Neural crest cell (in vitro differentiated cells): ENCODE measurements around the gene SGF29. TPM values are rescaled to one million over a fixed set of nuclear protein-coding genes. Genes with fewer than 3 reads are reported as not detected.

Experiments used
- DNase-seq: peaks from one replicate; pipeline ENCODE4 v3.0.0; 2021; ENCODE audit warnings: low read depth, mixed read lengths, low spot score
- H3K27ac Mint-ChIP-seq: one replicate; pipeline ENCODE4 v1.8.0; 2021; ENCODE audit warnings: mild to moderate bottlenecking, mixed read lengths; ENCODE audit not compliant: unreplicated experiment
- H3K27me3 Mint-ChIP-seq: 2 replicates; pipeline ENCODE4 v1.8.0; 2021; ENCODE audit warnings: low read depth, mild to moderate bottlenecking, mixed read lengths
- H3K36me3 Mint-ChIP-seq: 2 replicates; pipeline ENCODE4 v1.8.0; 2021; ENCODE audit warnings: low read depth, mild to moderate bottlenecking, mixed read lengths
- H3K4me1 Mint-ChIP-seq: 2 replicates; pipeline ENCODE4 v1.8.0; 2021; ENCODE audit warnings: mixed read lengths
- H3K4me3 Mint-ChIP-seq: one replicate; pipeline ENCODE4 v1.8.0; 2021; ENCODE audit warnings: mild to moderate bottlenecking, mixed read lengths
- H3K9me3 Mint-ChIP-seq: 2 replicates; pipeline ENCODE4 v1.8.0; 2021; ENCODE audit warnings: mixed read lengths
- total RNA-seq: library from RNA; stranded (reverse); gene quantifications from 2 replicates; pipeline ENCODE4 v1.2.1, GENCODE V29; 2021
- TF ChIP-seq, protein P1 (sequence below): fragments of 200-600 bp; sonication (generic); conservative IDR thresholded peaks from 2 replicates; pipeline ENCODE4 v1.5.0; 2021; ENCODE audit warnings: antibody characterized with exemption, mild to moderate bottlenecking

Gene SGF29
- total RNA-seq, 1 donor from 2014 or later = 34.4 TPM

DNA sequence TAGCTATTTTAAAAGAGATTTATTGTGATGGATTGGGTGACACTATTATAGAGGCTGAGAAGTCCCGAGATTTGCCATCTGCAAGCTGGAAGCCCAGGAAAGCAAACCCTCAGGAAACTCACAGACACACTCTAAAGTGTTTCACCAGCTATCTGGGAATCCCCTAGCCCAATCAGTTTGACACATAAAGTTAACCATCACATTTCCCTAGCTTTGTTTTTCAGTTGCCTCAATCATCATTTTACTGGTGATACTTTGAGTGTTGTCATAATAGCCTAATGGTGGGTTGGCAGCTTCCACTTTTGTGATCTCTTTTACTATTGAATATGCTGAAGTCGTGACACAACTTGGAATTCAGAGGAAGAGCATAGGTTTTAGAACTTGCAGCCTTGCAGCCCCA is 1.8 kb downstream of the SGF29 start:
- TF ChIP-seq, protein P1, sequence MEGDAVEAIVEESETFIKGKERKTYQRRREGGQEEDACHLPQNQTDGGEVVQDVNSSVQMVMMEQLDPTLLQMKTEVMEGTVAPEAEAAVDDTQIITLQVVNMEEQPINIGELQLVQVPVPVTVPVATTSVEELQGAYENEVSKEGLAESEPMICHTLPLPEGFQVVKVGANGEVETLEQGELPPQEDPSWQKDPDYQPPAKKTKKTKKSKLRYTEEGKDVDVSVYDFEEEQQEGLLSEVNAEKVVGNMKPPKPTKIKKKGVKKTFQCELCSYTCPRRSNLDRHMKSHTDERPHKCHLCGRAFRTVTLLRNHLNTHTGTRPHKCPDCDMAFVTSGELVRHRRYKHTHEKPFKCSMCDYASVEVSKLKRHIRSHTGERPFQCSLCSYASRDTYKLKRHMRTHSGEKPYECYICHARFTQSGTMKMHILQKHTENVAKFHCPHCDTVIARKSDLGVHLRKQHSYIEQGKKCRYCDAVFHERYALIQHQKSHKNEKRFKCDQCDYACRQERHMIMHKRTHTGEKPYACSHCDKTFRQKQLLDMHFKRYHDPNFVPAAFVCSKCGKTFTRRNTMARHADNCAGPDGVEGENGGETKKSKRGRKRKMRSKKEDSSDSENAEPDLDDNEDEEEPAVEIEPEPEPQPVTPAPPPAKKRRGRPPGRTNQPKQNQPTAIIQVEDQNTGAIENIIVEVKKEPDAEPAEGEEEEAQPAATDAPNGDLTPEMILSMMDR = no peak
- Mint-ChIP-seq H3K27me3 (no peaks in the 10 kb centered on the region), H3K4me3 (no peak overlapping the region), H3K9me3 (no peaks in the 10 kb centered on the region), H3K27ac (no peak overlapping the region), H3K4me1 (peaks cover 23% of the 10 kb centered on the region), H3K36me3 (peaks cover 13% of the 10 kb centered on the region)
- DNase-seq = no peak

DNA sequence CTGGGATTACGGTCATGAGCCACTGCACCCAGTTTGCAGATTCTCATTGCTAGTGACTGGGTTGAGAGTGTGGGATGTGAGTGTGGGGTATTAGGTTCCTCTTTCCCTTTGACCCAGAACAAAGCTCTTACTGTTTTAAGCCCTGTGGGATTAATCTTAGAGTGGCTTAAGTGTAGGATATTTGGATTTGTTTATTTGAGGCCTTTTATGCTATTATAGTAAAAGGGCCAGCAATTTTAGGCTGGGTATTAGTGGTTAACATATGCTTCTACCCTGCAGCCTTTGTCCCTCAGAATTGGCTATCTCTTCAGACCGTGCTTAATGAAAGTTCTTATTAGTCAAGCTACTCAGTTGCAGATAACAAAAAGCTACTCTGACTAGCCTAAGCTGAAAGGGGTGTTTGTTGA is 3.2 kb downstream of the SGF29 start:
- Mint-ChIP-seq H3K4me1 (peaks cover 23% of the 10 kb centered on the region), H3K36me3 (peaks cover 13% of the 10 kb centered on the region), H3K27ac (no peak overlapping the region), H3K4me3 (peak overlapping the region; percentile 76), H3K9me3 (no peaks in the 10 kb centered on the region), H3K27me3 (no peaks in the 10 kb centered on the region)
- TF ChIP-seq, protein P1 = no peak
- no peak for DNase-seq

DNA sequence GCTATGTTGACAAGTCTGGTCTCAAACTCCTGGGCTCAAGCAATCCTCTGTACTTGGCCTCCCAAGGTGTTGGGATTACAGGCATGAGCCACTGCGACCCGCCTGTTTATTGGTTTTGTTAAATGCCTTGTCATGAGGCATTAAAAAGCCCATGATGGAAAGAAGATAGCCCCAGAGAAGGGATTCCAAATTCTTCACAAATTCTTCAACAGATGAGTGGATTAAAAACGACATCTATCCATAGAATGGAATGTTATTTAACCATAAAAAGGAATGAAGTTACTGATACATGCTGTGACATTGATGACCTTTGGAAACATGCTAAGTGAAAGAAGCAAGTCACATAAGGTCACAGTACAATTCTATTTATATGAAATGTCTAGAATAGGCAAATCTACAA is 4.7 kb downstream of the SGF29 start:
- TF ChIP-seq, protein P1 = no peak
- Mint-ChIP-seq H3K9me3 (no peaks in the 10 kb centered on the region), H3K27me3 (no peaks in the 10 kb centered on the region), H3K4me1 (peaks cover 23% of the 10 kb centered on the region), H3K27ac (no peak overlapping the region), H3K4me3 (no peak overlapping the region), H3K36me3 (peaks cover 13% of the 10 kb centered on the region)
- no peak for DNase-seq

DNA sequence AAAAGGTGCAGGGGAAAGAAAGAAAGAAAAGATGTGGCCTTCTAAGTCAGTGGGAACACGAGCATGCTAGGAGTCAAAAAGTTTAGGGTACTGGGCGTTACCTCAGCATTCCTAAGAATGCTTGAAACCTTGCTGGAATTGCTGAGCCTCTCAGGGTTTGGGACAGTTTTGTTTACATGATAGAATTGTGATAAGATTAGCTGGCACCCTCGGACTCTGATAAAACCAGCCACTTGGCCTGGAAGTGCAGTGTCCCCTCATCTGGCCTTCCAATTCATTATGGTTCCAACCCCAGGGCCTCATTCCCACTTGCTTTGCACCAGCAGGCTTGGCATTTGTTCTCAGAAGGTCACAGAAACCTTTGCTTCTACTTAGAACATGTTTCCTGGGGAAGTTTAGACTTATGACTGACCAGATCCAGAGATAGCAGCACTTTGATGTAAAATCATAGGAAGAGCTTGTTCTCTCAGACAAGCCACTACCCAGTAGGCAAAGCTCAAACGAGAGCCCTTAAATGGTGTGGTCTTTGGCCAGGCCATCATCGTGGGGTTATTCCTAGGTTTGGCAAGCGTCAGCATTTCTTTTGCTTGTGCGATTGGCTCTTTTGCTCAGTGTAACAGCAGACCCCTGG is 8.0 kb downstream of the SGF29 start:
- no peak overlapping the region for H3K27ac Mint-ChIP-seq
- no peak for DNase-seq
- H3K27me3 Mint-ChIP-seq = no peaks in the 10 kb centered on the region
- H3K4me1 Mint-ChIP-seq = peaks cover 9% of the 10 kb centered on the region
- H3K36me3 Mint-ChIP-seq = peaks cover 20% of the 10 kb centered on the region
- H3K4me3 Mint-ChIP-seq = no peak overlapping the region
- TF ChIP-seq, protein P1 = no peak
- peaks cover 2% of the 10 kb centered on the region for H3K9me3 Mint-ChIP-seq

DNA sequence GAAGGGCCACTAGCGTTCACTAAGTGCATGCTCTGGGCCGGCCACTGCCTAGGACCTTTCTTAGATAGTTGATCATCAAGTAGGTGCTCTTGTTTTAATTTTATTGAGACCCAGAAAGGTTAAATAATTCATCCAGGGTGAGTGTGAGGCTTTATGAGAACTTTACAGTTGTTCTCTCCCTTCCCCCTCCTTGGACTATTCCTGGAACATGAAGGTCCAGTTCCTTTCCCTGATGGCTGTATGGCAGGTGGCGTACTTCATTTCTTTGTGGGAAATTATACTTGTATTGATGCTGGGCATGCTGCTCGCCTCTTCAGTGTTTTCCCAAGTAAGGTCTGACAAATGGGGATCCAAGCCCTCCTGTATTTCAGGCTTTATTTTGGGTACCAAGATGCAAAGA is 8.5 kb downstream of the SGF29 start:
- Mint-ChIP-seq H3K27ac (no peak overlapping the region), H3K4me3 (no peak overlapping the region), H3K9me3 (peaks cover 3% of the 10 kb centered on the region), H3K4me1 (peaks cover 3% of the 10 kb centered on the region), H3K36me3 (peaks cover 21% of the 10 kb centered on the region), H3K27me3 (no peaks in the 10 kb centered on the region)
- TF ChIP-seq, protein P1 = no peak
- DNase-seq = no peak
